Endothelial cell of hepatic sinusoid (primary cell): ENCODE measurements around the gene C19orf44.
"Not testable (repeated sequence)": the region's sequence is repeated elsewhere in the genome, so short reads cannot be mapped to it uniquely, and the experiment has no call there.

Experiments used
- in situ Hi-C: cut with HindIII; loops from 2 replicates; pipeline ENCODE4 v1.10.0; 2017; ENCODE audit warnings: low sequenced_read_pairs

C19orf44 gene

GRCh38 chr19:16532440-16533234 is 36.4 kb downstream of the C19orf44 start:
- in situ Hi-C loops = no loop called here

GRCh38 chr19:16535381-16535780 is 39.2 kb downstream of the C19orf44 start:
- in situ Hi-C loops = no loop called here

- in situ Hi-C loops = no loop called here
Measured at GRCh38 chr19:16536130-16536529, 39.9 kb downstream of the C19orf44 start.

GRCh38 chr19:16537111-16537510 is 40.9 kb downstream of the C19orf44 start:
- in situ Hi-C loops = no loop called here

GRCh38 chr19:16540948-16541347 is 44.8 kb downstream of the C19orf44 start:
- in situ Hi-C loops = no loop called here

- in situ Hi-C loops = no loop called here
Measured at GRCh38 chr19:16541526-16542044, 45.4 kb downstream of the C19orf44 start.

GRCh38 chr19:16542045-16542909 is 46.1 kb downstream of the C19orf44 start, which contains the start of gene CHERP:
Gene CHERP (minus strand): TSS chr19:16542437. CDS start chr19:16542378, 59 bp downstream.
- in situ Hi-C loops = no loop called here

- in situ Hi-C loops = no loop called here
Measured at GRCh38 chr19:16542910-16543472, 46.8 kb downstream of the C19orf44 start.

- in situ Hi-C loops = not testable (repeated sequence)
Measured at GRCh38 chr19:16543734-16544133, 47.5 kb downstream of the C19orf44 start.

GRCh38 chr19:16544473-16545231 is 48.5 kb downstream of the C19orf44 start:
- in situ Hi-C loops = no loop called here

- in situ Hi-C loops = no loop called here
Measured at GRCh38 chr19:16548956-16549355, 52.8 kb downstream of the C19orf44 start.

GRCh38 chr19:16551902-16552301 is 55.7 kb downstream of the C19orf44 start:
- in situ Hi-C loops = not testable (repeated sequence)

- in situ Hi-C loops = no loop called here
Measured at GRCh38 chr19:16554776-16555175, 58.6 kb downstream of the C19orf44 start.

GRCh38 chr19:16559780-16560276 is 63.6 kb downstream of the C19orf44 start:
- in situ Hi-C loops = no loop called here

- in situ Hi-C loops = no loop called here
Measured at GRCh38 chr19:16561382-16561781, 65.2 kb downstream of the C19orf44 start.

- in situ Hi-C loops = no loop called here
Measured at GRCh38 chr19:16562608-16563025, 66.4 kb downstream of the C19orf44 start.

- in situ Hi-C loops = no loop called here
Measured at GRCh38 chr19:16564842-16565241, 68.6 kb downstream of the C19orf44 start.

- in situ Hi-C loops = no loop called here
Measured at GRCh38 chr19:16566161-16566560, 70.0 kb downstream of the C19orf44 start.

- in situ Hi-C loops = no loop called here
Measured at GRCh38 chr19:16566702-16567101, 70.5 kb downstream of the C19orf44 start.
